NT2/D1 (cell line): Measurements from ENCODE around the gene TMX1.

Experiments used
- SUZ12 ChIP-seq: IDR thresholded peaks from 2 replicates; pipeline ENCODE4 v1.6.1; 2011; ENCODE audit not compliant: insufficient read length, insufficient read depth; ENCODE audit errors: extremely low read depth
- YY1 ChIP-seq: IDR thresholded peaks from 2 replicates; pipeline ENCODE4 v1.6.1; 2011; ENCODE audit not compliant: insufficient read length, insufficient read depth
- ZNF274 ChIP-seq: IDR thresholded peaks from 2 replicates; pipeline ENCODE4 v1.6.1; 2011; ENCODE audit warnings: mild to moderate bottlenecking, low read depth, low read length

DNA sequence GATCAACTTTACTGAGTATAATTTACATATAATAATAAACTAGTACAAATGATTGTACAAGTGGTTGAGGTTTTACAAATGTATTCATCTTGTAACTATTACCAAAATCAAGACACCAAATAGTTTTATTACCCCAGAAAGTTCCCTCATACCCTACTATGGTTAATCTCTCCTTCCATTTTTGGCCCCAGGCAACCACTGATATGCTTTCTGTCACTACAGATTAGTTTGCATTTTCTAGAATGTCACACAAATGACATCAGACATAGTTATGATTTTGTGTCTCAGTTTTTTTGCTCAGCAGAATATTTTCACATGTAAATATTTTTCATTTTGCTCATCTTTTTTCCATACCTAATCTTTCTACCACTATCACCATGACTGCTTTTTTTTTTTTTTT, 49.1 kb downstream of the TMX1 start:
- TF ChIP-seq ZNF274, result no peak
- TF ChIP-seq YY1, result no peak
- no peak for TF ChIP-seq SUZ12
